Ovary (tissue), 9 donors: ENCODE measurements around the gene RBMS1. TPM values are rescaled to one million over a fixed set of nuclear protein-coding genes. Genes with fewer than 3 reads are reported as not detected.

ENCODE experiments used
- DNase-seq, 5 donors: peaks; one replicate each; pipeline ENCODE4 v3.0.0-alpha.2; 2019 to 2020
- H3K27ac ChIP-seq, 2 donors: fragments of 200-600 bp; one replicate each; pipeline versions ENCODE4 v1.5.1 to v1.8.0; 2019 to 2022
- H3K27me3 ChIP-seq: fragments of 200-600 bp; one replicate; pipeline ENCODE4 v1.8.0; 2022
- H3K36me3 ChIP-seq: fragments of 200-600 bp; sonication (generic); one replicate; pipeline ENCODE4 v1.5.1; 2019
- H3K4me1 ChIP-seq: one replicate; pipeline ENCODE4 v1.8.1; 2013; ENCODE audit warnings: mild to moderate bottlenecking, moderate library complexity; ENCODE audit not compliant: insufficient read depth
- H3K4me3 ChIP-seq: fragments of 200-600 bp; sonication (generic); one replicate; pipeline ENCODE4 v1.5.1; 2017
- H3K9me3 ChIP-seq, 2 donors: fragments of 200-600 bp in 1 of 2; sonication (generic) in 1 of 2; one replicate each; pipeline versions ENCODE4 v1.5.1 to v1.8.1; 2013 to 2019; ENCODE audit warnings: mild to moderate bottlenecking in 1 of 2, moderate library complexity in 1 of 2
- EP300 ChIP-seq: sonication (generic); formaldehyde crosslinking; IDR thresholded peaks from one replicate; pipeline ENCODE4 v1.6.1; 2017; ENCODE audit warnings: antibody characterized with exemption
- POLR2A ChIP-seq: fragments of 450-650 bp; IDR thresholded peaks from one replicate; pipeline ENCODE4 v1.6.1; 2017; ENCODE audit warnings: antibody characterized with exemption, mild to moderate bottlenecking, moderate library complexity
- WGBS, 3 donors: extraction: QIAGEN DNeasy Blood & Tissue Kit in 1 of 3; methylation state at CpG; one replicate each; pipeline versions ENCODE4 v1.1.5 to v1.1.7; 2013 to 2017; 5-methylcytosine and 5-hydroxymethylcytosine counted together
- intact Hi-C, 4 donors: fragments of 100-400 bp; cut with DNase I; formaldehyde crosslinking; loops; one replicate each; pipeline versions ENCODE4 v1.11.0 to v1.15.1; 2022 to 2023
- polyA plus RNA-seq, 2 donors: library from polyadenylated mRNA; stranded (reverse); fragments of 200-250 nt in 1 of 2; fragments of 350-450 nt in 1 of 2; fragmentation: Illumina TruSeq in 1 of 2; extraction: RNeasy Lipid Tissue Mini Kit (QIAGEN cat#74804) in 1 of 2; gene quantifications; one replicate each; pipeline ENCODE4 v1.2.3, GENCODE V29; 2013 to 2014
- total RNA-seq, 7 donors: library from RNA; depleted of rRNA in 2 of 7; stranded (reverse); fragments of >200 nt in 2 of 7; fragmentation: NEBNext Ultra II Directional in 3 of 7; extraction: Animal tissue kit (Norgen Biotek cat#: 25700) in 3 of 7; gene quantifications; one replicate each; pipeline versions ENCODE4 v1.1.0 to v1.2.4, GENCODE V29; 2016 to 2023
- TF ChIP-seq, protein P1 (sequence below), 3 donors: fragments of 450-650 bp in 2 of 3; fragments of 200-600 bp in 1 of 3; IDR thresholded peaks; one replicate each; pipeline versions ENCODE4 v1.5.1 to v1.8.0; 2016 to 2022; ENCODE audit warnings: antibody characterized with exemption in 3 of 3, mild to moderate bottlenecking in 1 of 3
- donor health status: DM: no; HTN: no; CAD: no; lungs with moderate emphysema.
- donor health status: DM: no; HTN: no; CAD: no.
- donor health status: Bipolar disorder and iron deficiency.
- donor health status: DM: yes; HTN: yes; CAD: no.
- donor health status: DM: no; HTN: no; CAD: no.
- donor health status: DM: yes; HTN: yes; CAD: no.

Gene RBMS1
- total and polyA plus RNA-seq, 9 donors: 50.7 to 91.9 (median 73.8) TPM

DNA sequence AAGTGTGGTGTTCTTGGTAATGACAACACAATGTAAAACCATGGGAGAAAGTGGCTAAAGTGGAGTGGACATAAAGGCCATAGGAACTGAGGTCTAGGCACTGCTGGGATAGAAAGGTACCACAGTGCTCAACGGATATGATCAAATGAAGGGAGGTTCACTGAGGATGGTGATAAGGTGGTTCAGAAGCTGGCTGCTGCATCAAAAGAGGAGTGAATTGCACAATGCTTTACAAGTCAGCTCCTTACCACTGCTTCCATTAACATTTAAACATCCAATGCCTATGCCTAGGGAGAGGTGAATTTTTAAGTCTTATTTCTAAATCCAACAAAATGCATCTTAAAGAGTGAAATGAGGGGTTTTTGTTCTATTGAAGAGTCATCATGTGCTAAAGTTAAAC, 193.4 kb downstream of the RBMS1 start:
- intact Hi-C loops: no loop called here
- no peaks in the 10 kb centered on the region for H3K9me3 ChIP-seq
- peaks cover 10% of the 10 kb centered on the region for H3K4me1 ChIP-seq
- DNase-seq: no peak
- 77 to 88% (median 83%) methylated on average over 1 of the region's 1 CpG for WGBS, 3 donors
- H3K4me3 ChIP-seq: no peak overlapping the region
- H3K36me3 ChIP-seq: no peaks in the 10 kb centered on the region
- no peaks in the 10 kb centered on the region for H3K27me3 ChIP-seq
- TF ChIP-seq, protein P1, sequence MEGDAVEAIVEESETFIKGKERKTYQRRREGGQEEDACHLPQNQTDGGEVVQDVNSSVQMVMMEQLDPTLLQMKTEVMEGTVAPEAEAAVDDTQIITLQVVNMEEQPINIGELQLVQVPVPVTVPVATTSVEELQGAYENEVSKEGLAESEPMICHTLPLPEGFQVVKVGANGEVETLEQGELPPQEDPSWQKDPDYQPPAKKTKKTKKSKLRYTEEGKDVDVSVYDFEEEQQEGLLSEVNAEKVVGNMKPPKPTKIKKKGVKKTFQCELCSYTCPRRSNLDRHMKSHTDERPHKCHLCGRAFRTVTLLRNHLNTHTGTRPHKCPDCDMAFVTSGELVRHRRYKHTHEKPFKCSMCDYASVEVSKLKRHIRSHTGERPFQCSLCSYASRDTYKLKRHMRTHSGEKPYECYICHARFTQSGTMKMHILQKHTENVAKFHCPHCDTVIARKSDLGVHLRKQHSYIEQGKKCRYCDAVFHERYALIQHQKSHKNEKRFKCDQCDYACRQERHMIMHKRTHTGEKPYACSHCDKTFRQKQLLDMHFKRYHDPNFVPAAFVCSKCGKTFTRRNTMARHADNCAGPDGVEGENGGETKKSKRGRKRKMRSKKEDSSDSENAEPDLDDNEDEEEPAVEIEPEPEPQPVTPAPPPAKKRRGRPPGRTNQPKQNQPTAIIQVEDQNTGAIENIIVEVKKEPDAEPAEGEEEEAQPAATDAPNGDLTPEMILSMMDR (IDR thresholded peaks at IDR 0.05): no peak
- TF ChIP-seq EP300 (no peak), POLR2A (no peak)
- H3K27ac ChIP-seq: no peak overlapping the region

- Histone ChIP-seq H3K27me3 (no peaks in the 10 kb centered on the region), H3K27ac (no peak overlapping the region), H3K36me3 (no peaks in the 10 kb centered on the region), H3K4me3 (no peak overlapping the region), H3K9me3 (no peaks in the 10 kb centered on the region), H3K4me1 (peaks cover 12% of the 10 kb centered on the region)
- no peak for TF ChIP-seq POLR2A
- TF ChIP-seq, protein P1 (IDR thresholded peaks at IDR 0.05): no peak
- no peak for TF ChIP-seq EP300
- DNase-seq: no peak
- 92% methylated on average over 3 of the region's 3 CpGs for WGBS, 3 donors
- intact Hi-C loops: no loop called here
Measured at GRCh38 chr2:160299540-160299939, 194.1 kb downstream of the RBMS1 start.

DNA sequence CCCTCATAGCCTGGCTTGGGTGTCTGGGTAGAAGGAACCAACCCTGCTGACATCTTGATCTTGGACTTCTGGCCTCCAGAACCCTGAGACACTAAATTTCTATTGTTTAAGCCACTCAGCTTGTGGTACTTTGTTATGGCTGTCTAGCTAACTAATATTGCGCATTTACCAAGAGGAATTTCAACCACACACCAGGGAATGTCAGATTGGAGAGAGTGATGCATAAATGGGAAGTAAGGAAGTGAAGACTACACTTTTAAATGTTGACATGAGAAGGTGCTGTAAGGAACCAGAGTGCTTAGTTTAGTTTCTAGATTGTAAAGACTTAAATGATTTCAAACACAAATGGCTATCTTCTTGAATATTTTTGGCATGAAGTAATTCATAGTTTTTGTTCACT, 194.6 kb downstream of the RBMS1 start:
- 96 to 100% (median 99%) methylated on average over 1 of the region's 1 CpG for WGBS, 3 donors

DNA sequence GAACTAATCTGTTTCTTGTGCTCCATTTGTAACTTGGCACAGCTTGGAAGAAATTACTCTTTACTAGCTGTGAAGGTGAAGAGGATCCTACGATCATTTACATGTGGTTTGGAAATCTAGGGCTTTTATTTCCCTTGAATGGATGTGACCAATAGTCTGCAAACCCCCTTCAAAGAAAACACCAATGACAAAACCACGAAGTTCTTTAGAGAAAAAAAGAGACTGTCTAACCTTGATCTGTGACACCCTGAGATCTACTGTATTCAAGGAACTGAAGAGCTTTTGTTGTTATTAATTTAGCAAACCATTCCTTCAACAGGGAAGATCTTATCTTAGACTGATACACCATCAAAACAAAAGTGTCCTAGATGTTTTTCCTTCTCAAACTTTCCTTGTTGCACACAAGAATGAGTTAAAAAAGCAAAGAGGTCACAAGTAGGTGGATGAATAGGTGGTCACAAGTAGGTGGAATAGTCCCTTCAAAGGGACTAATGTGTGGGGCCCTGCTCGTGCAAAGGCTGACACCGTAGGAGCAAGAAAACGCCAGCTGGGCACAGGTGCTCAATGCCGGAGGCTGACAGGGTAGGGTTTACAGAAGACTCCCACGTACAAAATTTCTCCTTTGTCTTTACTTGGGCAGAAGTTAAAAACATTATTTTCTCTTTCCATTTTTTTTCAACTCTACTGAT, 197.9 kb downstream of the RBMS1 start:
- intact Hi-C loops: no loop called here
- no peak overlapping the region for H3K4me3 ChIP-seq
- no peak for DNase-seq
- no peaks in the 10 kb centered on the region for H3K36me3 ChIP-seq
- TF ChIP-seq POLR2A (no peak), EP300 (no peak)
- TF ChIP-seq, protein P1 (IDR thresholded peaks at IDR 0.05): no peak
- no peaks in the 10 kb centered on the region for H3K9me3 ChIP-seq
- peaks cover 16% of the 10 kb centered on the region for H3K4me1 ChIP-seq
- H3K27me3 ChIP-seq: no peaks in the 10 kb centered on the region
- H3K27ac ChIP-seq: no peak overlapping the region
- 25 to 50% (median 29%) methylated on average over 7 of the region's 7 CpGs for WGBS, 3 donors

More for the DNA sequence above, 194.6 kb downstream of the RBMS1 start:
- intact Hi-C loops: no loop called here
- H3K9me3 ChIP-seq: no peaks in the 10 kb centered on the region
- H3K27ac ChIP-seq: no peak overlapping the region
- TF ChIP-seq EP300 (no peak), POLR2A (no peak)
- TF ChIP-seq, protein P1 (IDR thresholded peaks at IDR 0.05): no peak
- no peaks in the 10 kb centered on the region for H3K36me3 ChIP-seq
- H3K4me1 ChIP-seq: peaks cover 16% of the 10 kb centered on the region
- no peaks in the 10 kb centered on the region for H3K27me3 ChIP-seq
- DNase-seq: no peak
- H3K4me3 ChIP-seq: no peak overlapping the region
